SW480 (cell line): ENCODE measurements around the gene NBPF11.
A peak's percentile ranks its signal among the peaks of the same experiment; 100 is the strongest.
"Not testable (repeated sequence)": the region's sequence is repeated elsewhere in the genome, so short reads cannot be mapped to it uniquely, and the experiment has no call there.

Experiments
- DNase-seq: peaks from one replicate; pipeline ENCODE4 v3.0.0-alpha.2; 2016; ENCODE audit warnings: low spot score

NBPF11 gene

GRCh38 chr1:148151911-148152656 is at the start of gene NBPF11:
Gene NBPF11 (minus strand): TSS chr1:148152281. CDS start chr1:148127003, 25,278 bp downstream.
- DNase-seq, result peak; percentile 76

- DNase-seq, result not testable (repeated sequence)
Observed at GRCh38 chr1:148197396-148197795, 45.3 kb upstream of the NBPF11 start.

GRCh38 chr1:148196949-148197348 is 44.9 kb upstream of the NBPF11 start:
- not testable (repeated sequence) for DNase-seq

GRCh38 chr1:148195115-148195514 is 43.0 kb upstream of the NBPF11 start:
- not testable (repeated sequence) for DNase-seq

GRCh38 chr1:148188768-148189167 is 36.7 kb upstream of the NBPF11 start:
- not testable (repeated sequence) for DNase-seq

GRCh38 chr1:148178682-148179081 is 26.6 kb upstream of the NBPF11 start:
- DNase-seq, result not testable (repeated sequence)

GRCh38 chr1:148175414-148175813 is 23.3 kb upstream of the NBPF11 start:
- not testable (repeated sequence) for DNase-seq

GRCh38 chr1:148171995-148172394 is 19.9 kb upstream of the NBPF11 start:
- DNase-seq, result not testable (repeated sequence)

- no peak for DNase-seq
Observed at GRCh38 chr1:148166558-148167492, 14.7 kb upstream of the NBPF11 start.

- no peak for DNase-seq
Observed at GRCh38 chr1:148162363-148162762, 10.3 kb upstream of the NBPF11 start.

- peak; percentile 55 for DNase-seq
Observed at GRCh38 chr1:148161053-148161901, 9.2 kb upstream of the NBPF11 start.

- DNase-seq, result no peak
Observed at GRCh38 chr1:148160343-148161052, 8.4 kb upstream of the NBPF11 start.

GRCh38 chr1:148160048-148160342 is 7.9 kb upstream of the NBPF11 start:
- DNase-seq, result no peak

- DNase-seq, result no peak
Observed at GRCh38 chr1:148158341-148159003, 6.4 kb upstream of the NBPF11 start.

- DNase-seq, result not testable (repeated sequence)
Observed at GRCh38 chr1:148157803-148158202, 5.7 kb upstream of the NBPF11 start.

GRCh38 chr1:148155494-148156275 is 3.6 kb upstream of the NBPF11 start:
- not testable (repeated sequence) for DNase-seq

- not testable (repeated sequence) for DNase-seq
Observed at GRCh38 chr1:148152795-148153194, 714 bp upstream of the NBPF11 start.

- peak; percentile 9 for DNase-seq
Observed at GRCh38 chr1:148151371-148151819, 686 bp downstream of the NBPF11 start.

- DNase-seq, result peak; percentile 14
Observed at GRCh38 chr1:148150945-148151344, 1.1 kb downstream of the NBPF11 start.

- not testable (repeated sequence) for DNase-seq
Observed at GRCh38 chr1:148150014-148150413, 2.1 kb downstream of the NBPF11 start.
